ENCODE measurements around the gene OR13A1. TPM values are rescaled to one million over a fixed set of nuclear protein-coding genes. Genes with fewer than 3 reads are reported as not detected.
"Not testable (repeated sequence)": the region's sequence is repeated elsewhere in the genome, so short reads cannot be mapped to it uniquely, and the experiment has no call there.

Gene OR13A1
- under 1 TPM in 2 of 3 donors, not detected in 1; 0.04 to 0.08 TPM for polyA plus RNA-seq

GRCh38 chr10:45315508-45315907 lies at the start of gene OR13A1:
OR13A1 (minus strand) TSS chr10:45315608; CDS start chr10:45304422, 11,186 bp downstream.
- WGBS, 3 donors: 69 to 84% (median 84%) methylated on average over 2 of the region's 2 CpGs
- H3K27ac ChIP-seq (ENCODE audit: low read depth, low read length): no peak within 1 kb of the TSS

- WGBS, 3 donors: 56 to 65% (median 62%) methylated on average over 18 of the region's 18 CpGs
- not testable (repeated sequence) for H3K27ac ChIP-seq (ENCODE audit: low read depth, low read length)
These were observed 46.8 kb upstream of the OR13A1 start for GRCh38 chr10:45361983-45362799.

- WGBS, 3 donors: 65 to 72% (median 68%) methylated on average over 7 of the region's 7 CpGs
These were observed 43.6 kb upstream of the OR13A1 start for GRCh38 chr10:45358961-45359360.

GRCh38 chr10:45355494-45355893 lies 40.1 kb upstream of the OR13A1 start:
- WGBS, 3 donors: 82 to 92% (median 87%) methylated on average over 4 of the region's 4 CpGs
- H3K27ac ChIP-seq (ENCODE audit: low read depth, low read length): no peak overlapping the region

More at GRCh38 chr10:45358961-45359360, 43.6 kb upstream of the OR13A1 start:
- not testable (repeated sequence) for H3K27ac ChIP-seq (ENCODE audit: low read depth, low read length)

GRCh38 chr10:45354261-45354660 lies 38.9 kb upstream of the OR13A1 start:
- WGBS, 3 donors: 76 to 81% (median 78%) methylated on average over 3 of the region's 3 CpGs
- H3K27ac ChIP-seq (ENCODE audit: low read depth, low read length): no peak overlapping the region

GRCh38 chr10:45353186-45353585 lies 37.8 kb upstream of the OR13A1 start:
- 75 to 83% (median 78%) methylated on average over 1 of the region's 1 CpG for WGBS, 3 donors
- no peak overlapping the region for H3K27ac ChIP-seq (ENCODE audit: low read depth, low read length)

- not testable (repeated sequence) for H3K27ac ChIP-seq (ENCODE audit: low read depth, low read length)
- 92 to 96% (median 92%) methylated on average over 25 to 31 of the region's 31 CpGs for WGBS, 3 donors
These were observed 32.9 kb upstream of the OR13A1 start for GRCh38 chr10:45348196-45348765.

GRCh38 chr10:45347464-45347863 lies 32.1 kb upstream of the OR13A1 start:
- H3K27ac ChIP-seq (ENCODE audit: low read depth, low read length): not testable (repeated sequence)
- 90 to 95% (median 94%) methylated on average over 14 to 20 of the region's 20 CpGs for WGBS, 3 donors

- WGBS, 3 donors: 84 to 91% (median 85%) methylated on average over 22 to 24 of the region's 24 CpGs
- not testable (repeated sequence) for H3K27ac ChIP-seq (ENCODE audit: low read depth, low read length)
These were observed 31.4 kb upstream of the OR13A1 start for GRCh38 chr10:45346652-45347335.

GRCh38 chr10:45340420-45340819 lies 25.0 kb upstream of the OR13A1 start:
- WGBS, 3 donors: 71 to 83% (median 81%) methylated on average over 4 of the region's 4 CpGs

GRCh38 chr10:45339894-45340293 lies 24.5 kb upstream of the OR13A1 start:
- WGBS, 3 donors: 89 to 98% (median 97%) methylated on average over 1 of the region's 1 CpG
- H3K27ac ChIP-seq (ENCODE audit: low read depth, low read length): no peak overlapping the region

More at GRCh38 chr10:45340420-45340819, 25.0 kb upstream of the OR13A1 start:
- not testable (repeated sequence) for H3K27ac ChIP-seq (ENCODE audit: low read depth, low read length)

- H3K27ac ChIP-seq (ENCODE audit: low read depth, low read length): not testable (repeated sequence)
- WGBS, 3 donors: 85 to 91% (median 87%) methylated on average over 3 of the region's 3 CpGs
These were observed 16.4 kb upstream of the OR13A1 start for GRCh38 chr10:45331824-45332223.

GRCh38 chr10:45326864-45327263 lies 11.5 kb upstream of the OR13A1 start:
- WGBS, 3 donors: 88 to 100% (median 93%) methylated on average over 1 of the region's 1 CpG
- not testable (repeated sequence) for H3K27ac ChIP-seq (ENCODE audit: low read depth, low read length)

GRCh38 chr10:45325116-45325515 lies 9.7 kb upstream of the OR13A1 start:
- H3K27ac ChIP-seq (ENCODE audit: low read depth, low read length): no peak overlapping the region
- 60 to 84% (median 82%) methylated on average over 1 of the region's 1 CpG for WGBS, 3 donors

GRCh38 chr10:45319702-45320101 lies 4.3 kb upstream of the OR13A1 start:
- 84 to 95% (median 88%) methylated on average over 2 of the region's 2 CpGs for WGBS, 3 donors
- no peak overlapping the region for H3K27ac ChIP-seq (ENCODE audit: low read depth, low read length)

GRCh38 chr10:45313264-45313873 lies 2.0 kb downstream of the OR13A1 start:
- 73 to 88% (median 83%) methylated on average over 3 of the region's 3 CpGs for WGBS, 3 donors
- no peak overlapping the region for H3K27ac ChIP-seq (ENCODE audit: low read depth, low read length)

- H3K27ac ChIP-seq (ENCODE audit: low read depth, low read length): no peak overlapping the region
These were observed 6.7 kb downstream of the OR13A1 start for GRCh38 chr10:45308707-45309106.

- H3K27ac ChIP-seq (ENCODE audit: low read depth, low read length): no peak overlapping the region
- WGBS, 3 donors: 52 to 74% (median 54%) methylated on average over 3 of the region's 3 CpGs
These were observed 12.8 kb downstream of the OR13A1 start for GRCh38 chr10:45302573-45302972.

All from adipose tissue (tissue), 3 donors.